ENCODE data around the gene DSTN.

Gene DSTN

DNA sequence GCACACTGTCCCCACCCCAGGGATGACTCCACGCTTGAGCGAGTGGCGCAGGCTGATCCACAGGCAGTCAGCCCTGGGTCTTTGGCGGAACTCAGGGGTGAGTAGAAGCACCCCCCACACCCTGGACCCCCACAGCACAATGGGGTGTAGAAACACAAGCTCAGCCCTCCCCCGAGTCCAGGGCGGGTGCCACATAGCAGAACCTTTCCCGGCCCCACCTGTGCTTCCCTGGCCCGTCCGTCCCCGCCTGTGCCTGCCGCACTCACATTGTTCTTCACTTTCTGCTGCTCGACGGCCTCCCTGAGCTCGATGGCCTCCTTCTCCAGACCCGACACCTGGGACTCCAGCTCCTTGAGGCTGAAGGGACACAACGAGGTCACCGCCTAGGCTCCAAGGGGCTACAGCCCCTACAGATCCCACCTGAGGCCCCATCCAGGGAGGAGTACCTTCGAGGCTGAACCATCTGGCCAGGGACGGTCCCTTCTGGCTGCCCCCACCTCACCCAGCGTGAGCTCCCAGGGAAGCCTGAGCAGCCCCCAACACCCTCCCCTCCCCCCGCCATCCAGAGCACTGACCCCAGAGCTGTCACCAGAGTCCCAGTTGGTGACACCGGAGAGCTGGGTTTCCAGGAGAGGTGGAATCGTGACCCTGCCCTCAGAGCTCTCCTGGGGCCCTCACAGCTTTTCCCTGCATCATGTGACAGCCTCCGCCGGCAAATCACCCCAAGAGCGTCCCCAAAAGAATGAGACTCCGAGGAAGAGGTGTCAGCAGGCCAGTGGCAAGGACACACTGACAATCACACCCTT is 55.6 kb downstream of the DSTN start:
- no peak for DNase-seq

GRCh38 chr20:17626217-17627007 is 56.5 kb downstream of the DSTN start:
- DNase-seq = no peak

- no peak for DNase-seq
These were observed 57.5 kb downstream of the DSTN start for GRCh38 chr20:17627101-17627955.

DNA sequence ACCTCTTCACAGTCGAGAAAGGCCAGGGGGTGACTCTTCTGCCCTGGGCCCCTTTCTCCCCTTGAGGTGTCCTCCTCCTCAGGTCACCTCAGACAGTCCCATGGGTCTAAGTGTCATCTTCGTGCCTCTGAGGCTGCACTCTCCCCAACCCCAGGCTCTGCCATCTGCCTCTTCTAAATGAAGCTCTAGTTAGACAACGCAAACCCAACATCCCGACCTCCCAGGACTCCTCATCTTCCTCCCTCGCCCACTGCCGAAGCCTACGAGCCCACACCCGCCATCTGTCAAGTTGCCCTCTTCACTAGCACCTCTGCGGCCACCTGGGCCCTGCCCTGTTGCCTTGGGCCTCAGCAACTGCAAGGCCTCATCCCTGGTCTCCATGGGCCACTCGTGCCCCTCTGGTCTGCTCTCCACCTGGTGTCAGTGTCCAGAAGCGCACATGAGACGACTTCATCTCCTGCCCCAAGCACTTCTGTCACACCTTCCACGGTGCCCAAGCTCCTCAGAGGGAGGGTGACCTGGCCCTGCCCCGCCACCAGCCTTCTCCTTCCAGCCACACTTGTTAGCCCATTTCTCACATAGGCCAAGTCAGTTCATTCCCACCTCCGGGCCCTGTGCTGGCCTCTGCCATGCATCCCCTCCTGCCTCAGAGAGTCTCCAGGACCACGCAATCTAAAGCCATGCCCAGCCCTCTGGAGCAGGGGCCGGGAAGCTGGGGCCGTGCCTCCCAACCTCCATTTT is 58.4 kb downstream of the DSTN start:
- DNase-seq = no peak

DNA sequence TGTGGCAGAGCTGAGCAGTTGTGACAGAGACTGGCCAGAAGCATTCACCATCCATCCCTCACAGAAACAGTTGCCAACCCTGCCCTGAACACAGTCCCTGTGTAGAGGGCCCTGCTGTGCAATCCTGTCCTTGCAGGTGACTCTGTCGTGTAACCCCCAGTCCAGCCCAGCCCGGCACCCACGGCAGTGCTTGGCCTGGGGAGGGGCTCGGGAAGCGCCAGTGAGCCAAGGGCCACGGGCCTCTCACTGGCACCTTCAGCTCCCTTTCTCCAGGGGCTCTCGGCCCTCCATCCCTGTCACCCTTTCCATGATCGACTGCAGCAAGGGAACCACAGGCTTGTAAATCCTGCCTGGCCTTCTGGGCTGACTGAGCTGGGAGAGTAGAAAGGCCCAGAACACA is 59.1 kb downstream of the DSTN start:
- DNase-seq = no peak

DNA sequence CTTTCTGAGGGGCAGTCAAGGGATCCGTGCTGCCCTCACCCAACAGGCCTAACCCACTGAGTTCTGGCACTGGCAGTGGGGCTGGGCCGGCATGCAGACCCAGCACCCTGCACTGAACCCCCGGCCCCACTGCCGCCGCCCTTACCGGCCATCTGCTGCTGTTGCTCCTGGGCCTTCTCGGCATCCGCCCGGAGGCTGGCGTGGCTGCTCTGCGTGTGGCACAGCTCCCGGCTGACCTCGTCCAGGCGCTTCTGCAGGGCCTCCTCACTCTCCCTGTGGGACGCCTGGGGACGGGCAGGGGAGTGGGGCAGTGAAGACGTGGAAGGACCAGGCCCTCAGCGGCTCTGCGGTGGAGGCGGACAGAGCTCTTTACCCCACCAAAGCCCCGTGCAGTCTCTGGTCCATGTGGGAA is 59.8 kb downstream of the DSTN start:
- DNase-seq = no peak

GRCh38 chr20:17630151-17630805 is 60.4 kb downstream of the DSTN start:
- no peak for DNase-seq

GRCh38 chr20:17630806-17631195 is 60.9 kb downstream of the DSTN start:
- DNase-seq = no peak

- DNase-seq = no peak
These were observed 61.9 kb downstream of the DSTN start for GRCh38 chr20:17631576-17632319.

GRCh38 chr20:17633221-17633849 is 63.5 kb downstream of the DSTN start:
- DNase-seq = no peak

- DNase-seq = no peak
These were observed 64.1 kb downstream of the DSTN start for GRCh38 chr20:17633850-17634500.

GRCh38 chr20:17634661-17635331 is 64.9 kb downstream of the DSTN start:
- no peak for DNase-seq

GRCh38 chr20:17635332-17636244 is 65.7 kb downstream of the DSTN start:
- no peak for DNase-seq

DNA sequence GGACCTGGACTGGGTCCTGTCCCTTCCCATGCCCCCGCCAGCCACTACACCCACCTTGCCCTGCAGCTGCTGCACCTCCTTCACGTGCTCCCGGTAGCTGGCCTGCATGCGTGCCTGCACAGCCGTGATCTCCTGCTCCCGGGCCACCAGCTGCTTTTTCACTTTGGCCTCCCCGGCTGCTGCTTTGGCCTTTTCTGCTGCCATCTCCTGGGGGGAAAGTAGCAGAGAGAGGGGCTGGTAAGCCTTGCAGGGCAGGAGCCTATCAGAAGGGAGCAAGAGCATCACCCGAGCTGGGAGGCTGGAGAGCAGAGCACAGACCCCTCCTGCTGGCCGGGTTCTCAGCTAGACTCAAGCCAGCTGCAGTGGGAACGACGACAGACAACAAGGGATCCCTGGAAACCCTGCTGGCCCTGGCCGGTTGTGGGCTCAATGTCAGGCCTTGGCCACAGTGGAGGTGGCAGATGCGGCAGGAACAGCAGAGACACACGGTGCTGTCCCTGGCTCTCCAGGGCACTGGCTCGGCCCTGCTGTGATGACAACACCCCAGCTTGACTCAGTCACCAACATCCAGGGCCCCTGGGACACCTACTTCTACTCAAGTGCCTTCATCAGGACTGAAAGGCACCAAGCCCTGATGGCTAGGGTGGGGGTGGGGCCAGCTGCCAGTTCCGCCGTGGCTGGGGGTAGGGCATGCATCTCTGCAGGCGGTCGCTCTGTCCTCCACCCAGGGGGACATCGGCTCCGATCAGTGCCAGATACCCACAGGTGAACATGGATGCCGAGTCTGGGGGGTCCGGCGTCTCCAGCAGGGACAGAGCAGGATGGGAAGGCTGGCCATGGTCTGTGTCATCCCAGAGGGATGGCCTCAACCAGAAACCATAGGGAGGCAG is 66.9 kb downstream of the DSTN start:
- DNase-seq = no peak

DNA sequence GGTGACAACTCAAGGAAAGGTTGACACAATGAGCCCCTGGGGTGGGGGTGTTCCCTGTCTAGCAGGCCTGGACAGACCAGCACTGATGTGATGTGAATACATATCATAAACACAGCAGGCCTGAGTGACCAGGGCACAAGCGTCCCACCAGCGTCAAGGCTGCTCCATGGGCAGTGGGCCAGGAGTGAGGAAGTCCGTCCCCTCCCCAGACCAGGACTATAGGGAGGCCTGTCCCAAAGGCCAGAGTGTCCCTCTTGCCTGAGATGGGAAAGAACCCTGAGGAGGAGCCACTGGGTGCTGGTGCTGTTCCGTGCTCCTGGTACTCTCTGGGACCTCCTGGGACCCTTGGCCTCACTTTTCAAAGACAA is 67.5 kb downstream of the DSTN start:
- DNase-seq = no peak

DNA sequence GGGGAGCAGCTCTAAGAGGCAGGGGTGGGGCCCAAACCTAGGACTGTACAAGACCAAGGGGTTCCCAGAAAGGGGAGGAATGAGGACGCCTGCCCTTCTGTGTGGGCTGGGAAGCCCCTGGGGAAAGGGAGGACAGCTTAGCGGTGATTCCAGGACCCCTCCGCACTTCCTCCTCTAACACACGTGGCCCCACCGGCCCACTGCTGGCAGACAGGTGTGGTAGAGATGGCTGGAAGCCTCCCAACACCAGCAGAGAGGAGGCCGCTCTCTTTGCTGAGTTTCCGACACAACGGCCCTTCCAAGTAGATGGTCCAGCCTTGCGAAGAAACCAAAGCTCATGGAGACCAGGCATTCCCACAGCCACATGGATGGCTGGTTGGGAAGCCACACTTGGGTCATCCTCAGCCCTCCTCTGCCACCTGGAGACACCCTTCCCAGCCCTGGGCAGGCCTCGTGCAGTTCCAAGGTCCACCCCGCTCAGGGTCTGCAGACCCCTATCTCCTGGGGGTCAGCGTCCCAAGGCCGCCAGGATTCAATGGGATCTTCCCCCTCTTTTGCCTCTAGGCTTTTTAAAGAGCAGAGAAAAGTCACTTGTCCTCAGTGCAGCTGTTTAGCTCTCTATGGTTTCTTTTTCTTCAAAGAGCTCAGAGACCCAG is 68.2 kb downstream of the DSTN start:
- DNase-seq = no peak

GRCh38 chr20:17638835-17639407 is 69.0 kb downstream of the DSTN start:
- DNase-seq = no peak
